Measurements from ENCODE around the gene ATXN7L1. TPM values are rescaled to one million over a fixed set of nuclear protein-coding genes. Genes with fewer than 3 reads are reported as not detected.

The ATXN7L1 gene
- total RNA-seq, 1 donor = 17.3 TPM

DNA sequence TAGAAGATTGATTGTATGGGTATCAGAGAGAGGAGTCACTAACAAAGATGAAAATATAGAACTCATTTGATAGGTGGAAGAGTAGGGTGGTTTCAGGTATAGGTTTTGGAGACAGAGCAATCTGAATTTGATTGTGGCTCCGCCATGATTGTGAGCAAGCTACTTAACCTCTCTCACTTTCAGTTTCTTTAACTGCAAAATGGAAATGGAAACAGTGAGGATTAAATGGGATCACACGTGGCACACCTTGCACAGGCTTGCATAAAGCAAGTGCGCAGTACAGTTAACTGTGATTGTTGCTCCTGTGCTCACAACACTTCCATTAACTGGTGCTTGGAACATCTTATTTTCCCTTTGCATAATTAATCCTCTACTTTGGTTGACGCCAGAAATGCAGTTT lies 54.9 kb downstream of the ATXN7L1 start:
- TF ChIP-seq, protein P1, sequence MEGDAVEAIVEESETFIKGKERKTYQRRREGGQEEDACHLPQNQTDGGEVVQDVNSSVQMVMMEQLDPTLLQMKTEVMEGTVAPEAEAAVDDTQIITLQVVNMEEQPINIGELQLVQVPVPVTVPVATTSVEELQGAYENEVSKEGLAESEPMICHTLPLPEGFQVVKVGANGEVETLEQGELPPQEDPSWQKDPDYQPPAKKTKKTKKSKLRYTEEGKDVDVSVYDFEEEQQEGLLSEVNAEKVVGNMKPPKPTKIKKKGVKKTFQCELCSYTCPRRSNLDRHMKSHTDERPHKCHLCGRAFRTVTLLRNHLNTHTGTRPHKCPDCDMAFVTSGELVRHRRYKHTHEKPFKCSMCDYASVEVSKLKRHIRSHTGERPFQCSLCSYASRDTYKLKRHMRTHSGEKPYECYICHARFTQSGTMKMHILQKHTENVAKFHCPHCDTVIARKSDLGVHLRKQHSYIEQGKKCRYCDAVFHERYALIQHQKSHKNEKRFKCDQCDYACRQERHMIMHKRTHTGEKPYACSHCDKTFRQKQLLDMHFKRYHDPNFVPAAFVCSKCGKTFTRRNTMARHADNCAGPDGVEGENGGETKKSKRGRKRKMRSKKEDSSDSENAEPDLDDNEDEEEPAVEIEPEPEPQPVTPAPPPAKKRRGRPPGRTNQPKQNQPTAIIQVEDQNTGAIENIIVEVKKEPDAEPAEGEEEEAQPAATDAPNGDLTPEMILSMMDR (IDR thresholded peaks at IDR 0.05; ENCODE audit: insufficient read depth, low read depth, low read length) = no peak
- no peak for DNase-seq (ENCODE audit: low read depth)
- H3K4me3 ChIP-seq (ENCODE audit: low read depth, low read length) = no peak overlapping the region

DNA sequence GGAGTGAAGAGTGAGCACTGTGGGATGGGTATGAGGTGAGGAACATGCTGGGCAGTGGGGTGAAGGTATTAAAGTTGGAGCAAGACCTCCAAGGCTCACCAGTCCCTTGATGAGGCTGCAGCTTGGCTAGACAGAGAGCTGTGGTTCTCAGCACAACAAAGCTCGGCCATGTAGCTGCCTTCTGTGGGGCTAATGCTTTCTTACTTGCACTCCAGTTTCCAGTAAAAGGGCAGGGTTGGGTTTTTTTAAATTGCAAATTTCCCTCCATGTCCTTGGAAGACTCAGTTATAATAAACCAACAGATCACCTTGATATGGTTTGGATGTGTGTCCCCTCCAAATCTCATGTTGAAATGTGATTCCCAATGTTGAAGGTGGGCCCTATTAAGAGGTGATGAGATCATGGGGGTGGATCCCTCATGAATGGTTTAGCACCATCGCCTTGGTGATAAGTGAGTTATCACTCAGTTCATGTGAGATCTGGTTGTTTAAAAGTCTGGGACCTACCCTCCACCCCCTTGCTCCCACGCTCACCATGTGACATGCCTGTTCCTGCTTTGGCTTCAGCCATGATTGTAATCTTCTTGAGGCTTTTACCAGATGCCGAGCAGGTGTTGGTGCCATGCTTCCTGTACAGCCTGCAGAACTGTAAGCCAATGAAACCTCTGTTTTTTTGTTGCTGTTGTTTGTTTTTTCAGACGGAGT lies 55.9 kb downstream of the ATXN7L1 start:
- TF ChIP-seq, protein P1 (IDR thresholded peaks at IDR 0.05; ENCODE audit: insufficient read depth, low read depth, low read length) = no peak
- no peak overlapping the region for H3K4me3 ChIP-seq (ENCODE audit: low read depth, low read length)
- no peak for DNase-seq (ENCODE audit: low read depth)

DNA sequence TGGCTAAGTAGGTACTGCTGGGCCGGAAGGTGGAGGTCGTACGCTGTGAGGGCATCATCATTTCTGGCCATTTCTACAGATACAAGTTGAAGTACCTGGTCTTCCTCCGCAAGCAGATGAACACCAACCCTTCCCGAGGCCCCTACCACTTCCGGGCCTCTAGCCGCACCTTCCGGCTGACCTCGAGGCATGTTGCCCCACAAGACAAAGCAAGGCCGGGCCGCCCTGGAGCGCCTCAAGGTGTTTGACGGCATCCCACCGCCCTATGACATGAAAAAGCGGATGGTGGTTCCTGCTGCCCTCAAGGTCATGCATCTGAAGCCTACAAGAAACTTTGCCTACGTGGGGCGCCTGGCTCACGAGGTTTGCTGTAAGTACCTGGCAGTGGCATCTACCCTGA lies 56.8 kb downstream of the ATXN7L1 start:
- DNase-seq (ENCODE audit: low read depth) = no peak
- H3K4me3 ChIP-seq (ENCODE audit: low read depth, low read length) = no peak overlapping the region
- TF ChIP-seq, protein P1 (IDR thresholded peaks at IDR 0.05; ENCODE audit: insufficient read depth, low read depth, low read length) = no peak

DNA sequence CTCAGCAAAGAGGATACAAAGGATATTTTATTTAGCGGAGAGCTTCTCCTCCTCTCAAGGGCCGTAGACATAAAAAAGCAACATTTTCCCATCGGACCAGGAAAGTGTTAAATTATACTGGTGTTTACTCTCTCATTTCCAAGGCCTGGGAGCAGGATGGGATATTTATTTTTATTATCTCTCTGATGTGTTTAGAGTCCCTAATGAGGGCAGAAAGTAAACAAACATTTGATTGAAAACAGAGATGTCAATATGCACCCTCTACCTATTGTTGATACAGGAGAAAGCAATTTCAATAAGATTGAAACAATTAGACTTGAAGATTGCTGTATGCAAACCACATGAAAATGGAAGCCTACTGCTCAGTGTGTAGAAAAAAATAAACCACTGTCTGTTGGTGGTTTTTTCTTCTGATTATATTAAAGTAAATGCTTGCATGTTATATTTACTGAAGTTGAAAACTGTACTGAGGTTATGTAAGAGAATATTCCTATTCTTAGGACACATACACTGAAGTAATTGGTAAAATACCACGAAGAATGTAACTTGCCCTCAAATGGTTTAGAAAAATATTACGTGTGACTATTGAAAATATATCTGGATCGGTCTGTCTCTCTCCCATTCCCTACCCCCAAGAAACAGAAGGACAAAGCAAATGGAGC lies 59.3 kb downstream of the ATXN7L1 start:
- no peak for DNase-seq (ENCODE audit: low read depth)
- H3K4me3 ChIP-seq (ENCODE audit: low read depth, low read length) = no peak overlapping the region
- TF ChIP-seq, protein P1 (IDR thresholded peaks at IDR 0.05; ENCODE audit: insufficient read depth, low read depth, low read length) = no peak

DNA sequence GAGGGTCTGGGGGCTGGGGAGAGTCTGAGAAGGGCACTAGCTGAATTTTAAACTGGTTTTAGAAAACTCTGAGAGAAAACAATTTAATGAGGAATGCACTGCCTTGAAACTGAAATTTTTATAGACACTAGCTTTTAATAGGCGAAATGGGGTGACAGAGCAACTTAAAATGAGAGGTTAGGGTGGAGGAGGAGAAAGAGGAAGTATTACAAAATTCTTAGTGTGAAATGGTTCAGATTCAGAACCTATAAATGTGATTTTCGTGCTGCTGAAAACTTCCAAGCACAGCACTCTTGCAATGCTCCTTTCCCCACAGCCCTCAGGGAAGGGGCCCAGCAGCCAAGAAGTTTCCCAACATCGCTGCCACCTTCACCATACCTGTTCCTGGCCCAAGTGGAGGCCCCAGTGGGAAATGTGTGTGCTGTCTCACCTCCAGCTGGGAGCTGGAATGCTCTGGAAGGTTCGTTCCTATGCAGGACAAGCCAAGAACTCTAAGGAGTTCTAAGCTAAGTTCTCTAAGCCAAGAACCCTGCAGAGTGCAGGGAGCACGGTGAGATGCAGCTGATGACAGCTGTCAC lies 60.0 kb downstream of the ATXN7L1 start:
- H3K4me3 ChIP-seq (ENCODE audit: low read depth, low read length) = no peak overlapping the region
- DNase-seq (ENCODE audit: low read depth) = no peak
- TF ChIP-seq, protein P1 (IDR thresholded peaks at IDR 0.05; ENCODE audit: insufficient read depth, low read depth, low read length) = no peak

DNA sequence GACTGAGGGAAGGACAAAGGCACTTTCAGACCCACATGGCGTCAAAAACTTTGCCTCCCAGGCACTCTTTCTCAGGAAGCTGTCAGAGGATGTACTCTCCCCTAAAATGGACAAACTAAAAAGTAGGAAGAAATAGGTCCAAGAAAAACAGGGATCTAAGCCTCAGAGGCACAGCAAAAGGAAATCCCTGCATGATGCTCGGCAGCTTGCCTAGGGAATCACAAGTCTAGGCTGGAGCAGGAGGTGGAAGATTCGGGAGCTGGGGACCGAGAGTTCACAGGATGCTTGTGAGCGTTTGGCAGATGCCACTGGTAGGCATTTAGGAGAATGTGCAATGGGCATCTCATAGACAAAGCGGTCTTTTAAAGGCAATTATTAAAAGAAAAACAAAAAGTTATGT lies 60.8 kb downstream of the ATXN7L1 start:
- TF ChIP-seq, protein P1 (IDR thresholded peaks at IDR 0.05; ENCODE audit: insufficient read depth, low read depth, low read length) = no peak
- DNase-seq (ENCODE audit: low read depth) = no peak
- H3K4me3 ChIP-seq (ENCODE audit: low read depth, low read length) = no peak overlapping the region

All from fibroblast of villous mesenchyme (primary cell).